GM12878 (cell line): ENCODE results near the gene AANAT. TPM values are rescaled to one million over a fixed set of nuclear protein-coding genes. Genes with fewer than 3 reads are reported as not detected.

Experiments used
- CREB1 ChIP-seq: IDR thresholded peaks from 2 replicates; pipeline ENCODE4 v1.6.1; 2012; ENCODE audit warnings: low read depth, mild to moderate bottlenecking, inconsistent platforms
- EGR1 ChIP-seq, 2 experiments: IDR thresholded peaks; 1 replicate in 1 of 2; 2 replicates in 1 of 2; pipeline ENCODE4 v1.6.1; 2011 to 2012; ENCODE audit warnings: low read depth in 2 of 2, low read length in 2 of 2, borderline replicate concordance in 1 of 2, mild to moderate bottlenecking in 1 of 2, moderate library complexity in 1 of 2
- HDAC6 ChIP-seq: fragments of 200-600 bp; sonication (generic); IDR thresholded peaks from one replicate; pipeline ENCODE4 v1.8.0; 2017; ENCODE audit warnings: antibody characterized with exemption; ENCODE audit not compliant: unreplicated experiment
- IKZF1 ChIP-seq: fragments of 450-650 bp; conservative IDR thresholded peaks from 2 replicates; pipeline ENCODE4 v1.6.1; 2017; ENCODE audit warnings: antibody characterized with exemption, mild to moderate bottlenecking
- MLLT1 ChIP-seq: fragments of 450-650 bp; IDR thresholded peaks from 2 replicates; pipeline ENCODE4 v1.6.1; 2016; ENCODE audit warnings: mild to moderate bottlenecking
- MYB ChIP-seq: fragments of 150-350 bp; IDR thresholded peaks from 2 replicates; pipeline ENCODE4 v1.6.1; 2014; ENCODE audit warnings: mild to moderate bottlenecking, low read depth, low read length, borderline replicate concordance
- NKRF ChIP-seq: fragments of 450-650 bp; conservative IDR thresholded peaks from 2 replicates; pipeline ENCODE4 v1.6.1; 2017; ENCODE audit warnings: mild to moderate bottlenecking, moderate library complexity
- NR2C2 ChIP-seq: IDR thresholded peaks from 2 replicates; pipeline ENCODE4 v1.6.1; 2011; ENCODE audit warnings: borderline replicate concordance, low read depth; ENCODE audit not compliant: control insufficient read depth, insufficient read length
- PML ChIP-seq: IDR thresholded peaks from 2 replicates; pipeline ENCODE4 v1.6.1; 2012; ENCODE audit warnings: low read length, inconsistent platforms
- SREBF1 ChIP-seq: IDR thresholded peaks from 2 replicates; pipeline ENCODE4 v1.6.1; 2012; ENCODE audit warnings: mild to moderate bottlenecking, low read length
- ZZZ3 ChIP-seq: IDR thresholded peaks from 2 replicates; pipeline ENCODE4 v1.6.1; 2011; ENCODE audit warnings: low read depth; ENCODE audit not compliant: control insufficient read depth, insufficient read length
- polyA plus RNA-seq, 11 experiments: library from polyadenylated mRNA; depleted of rRNA in 4 of 11; unstranded in 6 of 11; stranded (reverse) in 5 of 11; fragments of >200 nt; fragmentation: Nextera tagmentation in 4 of 11; fragmentation: Illumina TruSeq in 1 of 11; extraction: Ambion mirVana in 4 of 11; extraction: Trizol in 1 of 11; gene quantifications; 1 replicate in 1 of 11; 2 replicates in 10 of 11; pipeline versions ENCODE4 v1.2.1 to v1.2.3, GENCODE V29; 2011 to 2016; ENCODE audit warnings: inconsistent platforms in 2 of 11, missing spikeins in 2 of 11, low read depth in 1 of 11
- total RNA-seq, 4 experiments: library from RNA; depleted of rRNA in 3 of 4; stranded (reverse); fragments of >200 nt in 3 of 4; fragmentation: Illumina TruSeq in 1 of 4; extraction: Trizol in 1 of 4; gene quantifications; 2 replicates each; pipeline versions ENCODE4 v1.2.1 to v1.2.3, GENCODE V29; 2013 to 2021

Gene AANAT
- total and polyA plus RNA-seq, 10 of the 15 experiments (the other 5 are each of a cell fraction or from before 2014, with no cell fraction given) = 0.23 TPM; not detected in 9

- no peak for TF ChIP-seq NKRF
- TF ChIP-seq HDAC6 = no peak
- TF ChIP-seq ZZZ3 = no peak
- no peak for TF ChIP-seq MLLT1
- no peak for TF ChIP-seq PML
- no peak for TF ChIP-seq CREB1
- TF ChIP-seq SREBF1 = no peak
- TF ChIP-seq EGR1 (IDR thresholded peaks at IDR 0.05; ENCODE audit: borderline replicate concordance in 1 of 2, low read depth in 2 of 2, low read length in 2 of 2) = no peak
- TF ChIP-seq IKZF1 = no peak
- TF ChIP-seq MYB = no peak
- TF ChIP-seq NR2C2 = no peak
Measured at GRCh38 chr17:76478097-76478496, 10.7 kb downstream of the AANAT start (continued).
